ENCODE measurements around the gene VTI1A.
"Not testable (repeated sequence)": the region's sequence is repeated elsewhere in the genome, so short reads cannot be mapped to it uniquely, and the experiment has no call there.

Gene VTI1A

GRCh38 chr10:112539340-112539739 lies 92.3 kb downstream of the VTI1A start:
- no peak for DNase-seq (ENCODE audit: low read depth in 2 of 3, low spot score in 1 of 3)

- not testable (repeated sequence) for DNase-seq (ENCODE audit: low read depth in 2 of 3, low spot score in 1 of 3)
These were observed 95.8 kb downstream of the VTI1A start for GRCh38 chr10:112542823-112543222.

- no peak for DNase-seq (ENCODE audit: low read depth in 2 of 3, low spot score in 1 of 3)
These were observed 99.5 kb downstream of the VTI1A start for GRCh38 chr10:112546474-112546873.

GRCh38 chr10:112548535-112549276 lies 101.7 kb downstream of the VTI1A start:
- no peak for DNase-seq (ENCODE audit: low read depth in 2 of 3, low spot score in 1 of 3)

- DNase-seq (ENCODE audit: low read depth in 2 of 3, low spot score in 1 of 3) = no peak
These were observed 105.6 kb downstream of the VTI1A start for GRCh38 chr10:112552593-112553110.

- DNase-seq (ENCODE audit: low read depth in 2 of 3, low spot score in 1 of 3) = no peak
These were observed 106.3 kb downstream of the VTI1A start for GRCh38 chr10:112553315-112553714.

GRCh38 chr10:112554263-112554662 lies 107.2 kb downstream of the VTI1A start:
- DNase-seq (ENCODE audit: low read depth in 2 of 3, low spot score in 1 of 3) = no peak

- DNase-seq (ENCODE audit: low read depth in 2 of 3, low spot score in 1 of 3) = no peak
These were observed 110.2 kb downstream of the VTI1A start for GRCh38 chr10:112557197-112557596.

- no peak for DNase-seq (ENCODE audit: low read depth in 2 of 3, low spot score in 1 of 3)
These were observed 111.6 kb downstream of the VTI1A start for GRCh38 chr10:112558476-112559142.

GRCh38 chr10:112559349-112559748 lies 112.3 kb downstream of the VTI1A start:
- DNase-seq (ENCODE audit: low read depth in 2 of 3, low spot score in 1 of 3) = no peak

- no peak for DNase-seq (ENCODE audit: low read depth in 2 of 3, low spot score in 1 of 3)
These were observed 115.1 kb downstream of the VTI1A start for GRCh38 chr10:112562122-112562521.

GRCh38 chr10:112562809-112563663 lies 116.0 kb downstream of the VTI1A start:
- DNase-seq (ENCODE audit: low read depth in 2 of 3, low spot score in 1 of 3) = no peak

GRCh38 chr10:112564337-112564736 lies 117.3 kb downstream of the VTI1A start:
- DNase-seq (ENCODE audit: low read depth in 2 of 3, low spot score in 1 of 3) = no peak

GRCh38 chr10:112565434-112566053 lies 118.5 kb downstream of the VTI1A start:
- peak in 1 of 3 donors; percentile 24 for DNase-seq (ENCODE audit: low read depth in 2 of 3, low spot score in 1 of 3)

GRCh38 chr10:112570585-112570984 lies 123.6 kb downstream of the VTI1A start:
- no peak for DNase-seq (ENCODE audit: low read depth in 2 of 3, low spot score in 1 of 3)

GRCh38 chr10:112579578-112579977 lies 132.6 kb downstream of the VTI1A start:
- DNase-seq (ENCODE audit: low read depth in 2 of 3, low spot score in 1 of 3) = no peak

GRCh38 chr10:112580267-112580666 lies 133.3 kb downstream of the VTI1A start:
- no peak for DNase-seq (ENCODE audit: low read depth in 2 of 3, low spot score in 1 of 3)

GRCh38 chr10:112581921-112582320 lies 134.9 kb downstream of the VTI1A start:
- DNase-seq (ENCODE audit: low read depth in 2 of 3, low spot score in 1 of 3) = no peak

GRCh38 chr10:112583236-112583939 lies 136.4 kb downstream of the VTI1A start:
- DNase-seq (ENCODE audit: low read depth in 2 of 3, low spot score in 1 of 3) = no peak

GRCh38 chr10:112584276-112584675 lies 137.3 kb downstream of the VTI1A start:
- DNase-seq (ENCODE audit: low read depth in 2 of 3, low spot score in 1 of 3) = no peak

Data from stimulated activated CD4-positive, alpha-beta T cell treated with anti-CD3 and anti-CD28 coated beads, Interleukin-12 subunit alpha, Interleukin-12 subunit beta, amount 100 ng/mL, for 48 hours (primary cell).